NCI-H510A (cell line): ENCODE measurements around the gene LCE7A.
A peak's percentile ranks its signal among the peaks of the same experiment; 100 is the strongest.

Source experiments
- DNase-seq: peaks from one replicate; lab custom pipeline; 2025; lab: John Stamatoyannopoulos, UW

LCE7A gene

DNA sequence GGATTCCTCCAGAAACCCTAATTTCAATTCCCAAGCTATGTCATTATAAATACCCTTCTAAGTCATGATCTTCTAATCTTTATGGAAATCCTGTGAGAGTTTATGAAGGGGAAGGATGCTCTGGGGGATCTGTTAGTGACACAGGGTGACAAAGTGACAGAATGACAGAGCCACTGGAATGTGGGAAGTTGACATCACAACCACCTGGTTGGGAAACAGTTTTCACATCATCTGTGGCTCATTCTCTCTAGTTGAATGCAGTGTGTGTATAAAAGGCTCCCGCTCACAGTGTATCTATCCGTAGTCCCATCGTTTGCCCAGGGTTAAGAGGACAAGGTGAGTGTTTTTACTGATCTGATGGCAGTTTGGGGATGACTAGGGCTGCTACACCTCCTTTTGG is at the start of gene LCE7A:
Gene LCE7A, plus strand, starts transcription at position 301 of the 400 bp plus-strand sequence. CDS start 702 bp downstream, outside the sequence.
- DNase-seq = no peak

- DNase-seq = no peak
These were observed 48.7 kb upstream of the LCE7A start for GRCh38 chr1:152811050-152811449.

DNA sequence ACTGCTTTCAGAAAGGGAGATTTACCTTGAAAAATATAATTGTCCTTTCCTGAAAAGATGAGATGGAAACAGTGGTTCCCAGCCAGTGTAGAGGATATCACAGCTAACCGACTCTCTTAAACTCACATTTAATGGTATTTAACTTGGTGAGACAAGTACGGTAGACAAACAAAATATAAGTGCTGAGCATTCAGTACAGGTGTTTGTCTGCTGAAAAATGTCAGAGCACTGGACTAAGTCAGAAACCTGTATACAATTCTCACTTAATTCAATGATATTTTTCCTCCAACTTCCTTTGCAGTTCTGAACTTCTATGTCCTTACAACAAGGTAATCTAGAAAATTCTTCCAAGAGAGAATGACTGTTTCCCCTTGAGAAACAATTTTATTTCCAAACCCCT is 48.1 kb upstream of the LCE7A start, which contains the start of gene LCE1B:
Gene LCE1B, plus strand, starts transcription at position 301 of the 400 bp plus-strand sequence. CDS start 476 bp downstream, outside the sequence.
- no peak for DNase-seq

GRCh38 chr1:152817309-152817708 is 42.5 kb upstream of the LCE7A start:
- DNase-seq = no peak

DNA sequence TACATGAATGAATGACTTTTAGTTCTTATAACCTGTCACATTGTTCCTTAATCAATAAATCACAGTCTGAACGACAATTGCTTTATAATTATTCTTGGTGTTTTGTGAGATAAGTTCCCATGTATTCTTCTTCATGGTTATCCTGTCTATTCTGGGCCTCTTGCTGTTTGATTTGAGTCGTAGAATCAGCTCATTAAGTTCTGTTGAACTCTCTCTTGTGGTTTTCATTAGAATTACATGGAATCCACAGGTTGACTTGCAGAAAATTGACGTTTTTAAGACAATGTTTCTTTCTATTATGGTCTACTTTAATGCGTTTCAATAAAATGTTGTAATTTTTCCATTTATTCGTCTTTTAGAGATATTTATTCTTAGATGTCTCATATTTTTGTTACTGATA is 36.5 kb upstream of the LCE7A start:
- no peak for DNase-seq

- no peak for DNase-seq
These were observed 34.8 kb upstream of the LCE7A start for GRCh38 chr1:152824964-152825363.

GRCh38 chr1:152827173-152827572 is 32.6 kb upstream of the LCE7A start, which contains the start of gene LCE1A:
Gene LCE1A (plus strand): TSS chr1:152827473. CDS start chr1:152827473, 0 bp downstream.
- no peak for DNase-seq

DNA sequence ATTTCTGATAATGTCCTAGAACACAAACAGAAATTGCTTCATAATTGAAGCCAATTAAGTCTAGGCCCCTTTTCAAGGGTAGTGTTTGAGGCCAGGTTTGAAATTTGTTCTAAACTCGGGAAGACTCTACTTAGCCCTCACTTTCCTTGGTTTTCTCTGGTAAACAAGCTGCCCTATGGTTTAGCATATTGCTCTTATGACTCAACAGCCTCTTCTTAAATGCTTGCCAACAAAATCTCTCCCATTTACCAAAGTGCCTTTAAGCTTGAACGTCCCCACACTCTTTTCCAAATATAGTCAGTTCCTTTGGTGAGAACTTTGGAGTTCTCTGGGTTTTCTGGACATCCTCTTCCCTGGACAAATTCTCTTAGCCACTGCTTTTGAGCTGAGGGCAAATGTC is 22.9 kb upstream of the LCE7A start:
- no peak for DNase-seq

- no peak for DNase-seq
These were observed 17.2 kb upstream of the LCE7A start, which contains the start of gene LCE6A for GRCh38 chr1:152842556-152842955. Gene LCE6A (plus strand): TSS chr1:152842856. CDS start chr1:152843521, 665 bp downstream.

DNA sequence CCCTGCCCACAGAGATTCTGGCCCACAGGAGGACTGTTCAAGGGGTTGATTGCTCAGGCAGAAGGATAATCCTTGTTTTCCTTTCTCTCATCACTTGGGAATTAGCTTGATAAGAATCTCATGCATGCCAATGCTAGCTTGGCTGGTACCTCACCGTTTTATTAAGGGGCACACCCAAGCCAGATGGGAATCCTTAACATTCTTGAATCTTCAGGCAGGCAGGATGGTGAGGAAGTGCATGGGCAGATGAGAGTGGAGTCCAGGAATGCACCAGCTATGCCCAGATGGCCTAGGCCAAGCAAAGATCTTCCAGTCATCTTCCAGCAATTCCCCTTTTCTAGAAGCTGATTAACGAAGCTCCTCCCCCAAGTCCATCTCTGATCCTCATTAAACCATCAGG is 4.1 kb upstream of the LCE7A start:
- no peak for DNase-seq

DNA sequence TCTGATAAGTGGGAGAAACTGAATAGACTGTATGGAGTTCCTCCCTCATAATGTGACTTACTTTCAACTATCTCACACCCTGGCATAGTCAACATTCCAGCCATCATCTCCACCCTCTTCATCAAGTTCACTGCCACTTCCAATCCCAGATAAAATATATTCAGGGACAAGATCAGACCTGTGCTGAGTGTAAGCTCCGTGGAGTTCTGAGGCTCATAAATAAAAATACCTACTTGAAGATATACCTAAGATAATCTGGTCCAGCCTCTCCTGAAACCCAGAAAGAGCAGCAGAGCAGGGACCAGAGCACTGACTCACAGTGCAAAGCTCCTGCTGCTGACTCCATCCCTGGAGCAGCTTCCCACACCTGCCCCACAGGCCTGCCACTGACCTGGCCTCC is 1.7 kb upstream of the LCE7A start:
- no peak for DNase-seq

GRCh38 chr1:152860129-152860528 is 333 bp downstream of the LCE7A start:
- no peak for DNase-seq

- DNase-seq = no peak
These were observed 1.6 kb downstream of the LCE7A start for GRCh38 chr1:152861374-152861773.

- no peak for DNase-seq
These were observed 4.6 kb downstream of the LCE7A start for GRCh38 chr1:152864443-152864842.

DNA sequence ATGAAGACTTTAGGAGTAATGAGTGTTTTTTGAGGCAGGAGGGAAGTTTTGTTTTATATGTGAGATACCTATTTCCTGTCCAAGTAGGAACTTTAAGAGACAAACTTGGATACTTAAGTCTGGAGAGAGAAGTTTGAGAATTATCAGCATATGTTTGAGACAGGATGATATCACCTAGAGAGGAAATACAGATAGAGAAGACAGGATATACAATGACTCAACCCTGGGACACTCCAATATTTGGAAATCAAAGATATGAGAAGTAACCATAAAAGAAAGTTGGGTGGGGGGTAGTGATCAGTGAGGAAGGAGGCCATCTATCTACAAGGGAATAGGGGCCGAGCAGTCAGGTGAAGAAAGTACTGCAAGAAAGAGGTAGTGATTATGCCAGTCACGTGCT is 6.5 kb downstream of the LCE7A start:
- no peak for DNase-seq

DNA sequence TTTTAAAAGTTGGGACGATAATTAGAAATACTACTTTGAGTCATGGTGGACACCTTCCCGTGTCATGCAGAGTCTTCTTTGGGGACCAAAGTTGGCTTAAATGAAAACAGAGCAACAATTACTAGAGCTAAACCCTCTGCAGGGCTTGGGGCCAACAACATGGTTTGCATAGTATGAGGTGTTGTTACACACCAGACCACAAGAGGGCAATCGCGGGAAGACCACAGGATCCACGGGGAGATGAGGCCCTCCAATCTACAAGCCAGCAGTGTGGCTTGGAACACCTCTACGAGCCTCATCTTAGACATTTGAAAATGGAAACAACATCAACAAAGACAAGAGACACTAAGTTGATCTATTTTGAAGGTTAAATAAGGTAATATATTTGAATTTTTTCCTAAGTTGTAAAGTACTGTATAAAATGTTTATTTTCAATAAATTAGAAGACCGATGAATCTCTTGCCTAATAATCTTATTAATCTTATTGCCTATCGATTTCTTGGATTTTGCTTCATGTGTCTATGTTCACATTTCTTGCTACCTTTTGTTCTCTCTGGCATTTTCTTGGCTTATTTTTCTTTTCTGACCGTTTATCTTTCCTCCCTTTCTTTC is 10.1 kb downstream of the LCE7A start:
- peak; percentile 4 for DNase-seq

- DNase-seq = no peak
These were observed 11.3 kb downstream of the LCE7A start for GRCh38 chr1:152870831-152871730.

DNA sequence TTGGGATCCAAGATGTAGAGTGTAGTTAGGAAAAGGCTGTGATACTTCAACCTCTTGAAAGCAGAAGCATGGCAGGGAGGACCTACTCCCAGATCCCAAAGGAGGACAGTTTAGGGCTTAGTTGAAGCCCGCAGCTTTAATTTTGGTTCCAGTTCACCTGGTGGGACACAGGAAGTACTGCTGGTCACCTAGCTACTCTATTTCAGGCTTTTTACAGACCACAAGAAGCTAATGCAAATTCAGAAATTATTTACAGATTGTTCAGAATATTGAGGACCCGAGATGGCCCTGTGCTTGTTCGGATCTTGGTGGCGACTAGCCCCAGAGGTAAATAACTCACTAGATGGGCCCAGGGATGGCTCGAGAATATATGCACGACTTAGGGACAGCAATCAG is 11.9 kb downstream of the LCE7A start:
- no peak for DNase-seq

DNA sequence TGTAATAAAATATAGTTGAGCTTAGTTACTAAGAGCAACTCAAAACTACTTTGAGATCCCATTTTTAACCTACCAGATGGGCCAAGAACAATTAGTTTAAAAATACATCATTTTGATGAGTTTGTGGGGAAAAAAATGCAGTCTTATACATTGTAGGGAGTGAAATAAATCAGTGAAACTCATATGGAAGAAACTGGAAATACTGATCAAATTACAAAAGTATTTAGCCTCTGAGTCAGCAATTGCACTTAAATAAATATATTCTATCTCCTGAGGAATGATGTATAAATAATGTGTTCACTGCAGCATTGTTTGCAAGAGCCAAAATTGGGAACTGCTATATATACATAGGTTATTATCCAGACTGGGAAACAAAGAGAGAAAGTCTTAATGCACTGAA is 13.7 kb downstream of the LCE7A start:
- no peak for DNase-seq

DNA sequence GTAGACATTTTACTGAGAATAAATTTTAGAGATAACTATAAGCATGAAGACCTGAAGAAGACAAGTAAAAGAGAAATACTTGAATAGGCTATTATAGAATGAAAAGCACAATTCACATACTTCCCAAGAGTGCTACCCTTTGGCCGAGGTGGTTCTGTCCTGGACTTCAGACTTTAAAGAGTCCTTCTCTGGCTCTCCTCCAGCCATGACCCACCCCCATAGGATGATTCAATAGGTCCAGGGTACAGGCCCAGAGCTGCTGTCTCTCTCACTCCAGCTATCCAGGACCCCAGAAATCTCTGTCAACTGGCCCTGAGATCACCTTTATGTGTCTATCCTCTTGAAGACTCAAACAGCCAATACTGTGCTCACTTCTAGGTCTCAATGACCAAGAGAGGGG is 17.0 kb downstream of the LCE7A start:
- DNase-seq = no peak

DNA sequence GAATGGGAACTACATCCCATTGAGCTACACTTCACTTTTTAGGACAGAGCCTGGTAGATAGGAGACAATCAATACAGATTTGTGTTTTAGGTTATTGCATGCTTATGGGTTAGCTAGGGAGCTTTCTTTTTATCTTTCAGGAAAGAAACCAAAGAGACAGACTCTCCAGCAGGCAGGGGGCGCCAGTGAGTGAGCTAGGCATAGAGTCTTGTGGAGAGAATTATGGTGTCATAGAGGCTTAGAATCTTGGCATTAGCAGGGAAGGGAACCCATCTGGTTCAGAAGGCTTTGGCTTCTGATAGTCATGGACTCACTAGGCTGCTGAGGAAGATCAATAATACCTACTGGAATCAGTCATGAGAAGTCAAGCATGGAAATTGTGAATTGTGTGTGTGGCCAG is 18.2 kb downstream of the LCE7A start, which contains the start of gene SMCP:
Gene SMCP, plus strand, starts transcription at position 281 of the 400 bp plus-strand sequence. CDS start 6,101 bp downstream, outside the sequence.
- DNase-seq = no peak

DNA sequence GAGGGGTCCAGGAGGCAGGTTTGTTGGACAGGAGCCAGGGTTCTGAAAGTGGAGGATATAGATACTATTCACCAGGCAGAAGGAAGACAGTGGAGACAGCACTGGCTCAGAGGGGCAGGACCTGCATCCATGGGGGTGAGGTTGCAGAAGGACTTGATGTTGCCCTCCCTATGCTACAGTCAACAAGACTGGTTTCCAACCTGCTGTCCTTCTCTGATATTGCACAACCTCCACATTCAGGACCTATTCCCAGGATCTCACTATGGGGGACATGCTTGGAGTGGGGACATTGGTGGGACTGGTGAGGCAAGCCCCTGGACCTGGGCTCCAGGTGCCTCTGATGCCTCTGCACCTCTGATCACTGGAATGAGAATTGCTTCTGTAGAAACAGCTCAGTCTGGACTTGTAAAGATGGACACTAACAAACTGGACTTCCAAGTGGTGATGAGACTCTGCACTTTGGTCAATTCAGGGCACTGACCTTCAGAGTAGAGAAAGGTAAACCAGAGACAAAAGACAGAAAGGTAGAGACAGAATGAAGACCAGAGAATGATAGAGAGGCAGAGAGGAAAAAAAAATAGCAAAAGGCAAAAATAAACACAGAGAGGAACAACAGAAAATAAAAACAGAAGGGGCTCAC is 19.9 kb downstream of the LCE7A start:
- DNase-seq = no peak
